Measurements from ENCODE around the gene MAP2K5.
A peak's percentile ranks its signal among the peaks of the same experiment; 100 is the strongest.

Gene MAP2K5

GRCh38 chr15:67548862-67549651 lies 6.6 kb downstream of the MAP2K5 start:
- H3K4me3 ChIP-seq (ENCODE audit: low read depth, low read length), result no peak overlapping the region
- TF ChIP-seq MYC (IDR thresholded peaks at IDR 0.05; ENCODE audit: low read depth, low read length) (peak; percentile 28; the same call in 1 of the 2 replicates), MAX (IDR thresholded peaks at IDR 0.05; ENCODE audit: low read depth, low read length) (0 out of 2 replicates have a peak, but pooled peaks have one; percentile 15)
- TF ChIP-seq, protein P1, sequence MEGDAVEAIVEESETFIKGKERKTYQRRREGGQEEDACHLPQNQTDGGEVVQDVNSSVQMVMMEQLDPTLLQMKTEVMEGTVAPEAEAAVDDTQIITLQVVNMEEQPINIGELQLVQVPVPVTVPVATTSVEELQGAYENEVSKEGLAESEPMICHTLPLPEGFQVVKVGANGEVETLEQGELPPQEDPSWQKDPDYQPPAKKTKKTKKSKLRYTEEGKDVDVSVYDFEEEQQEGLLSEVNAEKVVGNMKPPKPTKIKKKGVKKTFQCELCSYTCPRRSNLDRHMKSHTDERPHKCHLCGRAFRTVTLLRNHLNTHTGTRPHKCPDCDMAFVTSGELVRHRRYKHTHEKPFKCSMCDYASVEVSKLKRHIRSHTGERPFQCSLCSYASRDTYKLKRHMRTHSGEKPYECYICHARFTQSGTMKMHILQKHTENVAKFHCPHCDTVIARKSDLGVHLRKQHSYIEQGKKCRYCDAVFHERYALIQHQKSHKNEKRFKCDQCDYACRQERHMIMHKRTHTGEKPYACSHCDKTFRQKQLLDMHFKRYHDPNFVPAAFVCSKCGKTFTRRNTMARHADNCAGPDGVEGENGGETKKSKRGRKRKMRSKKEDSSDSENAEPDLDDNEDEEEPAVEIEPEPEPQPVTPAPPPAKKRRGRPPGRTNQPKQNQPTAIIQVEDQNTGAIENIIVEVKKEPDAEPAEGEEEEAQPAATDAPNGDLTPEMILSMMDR (IDR thresholded peaks at IDR 0.05; ENCODE audit: low read depth, low read length), result no peak
- peak; percentile 78 for DNase-seq (ENCODE audit: low read depth)

GRCh38 chr15:67549736-67550135 lies 7.2 kb downstream of the MAP2K5 start:
- TF ChIP-seq, protein P1 (IDR thresholded peaks at IDR 0.05; ENCODE audit: low read depth, low read length), result no peak
- TF ChIP-seq POLR2A (IDR thresholded peaks at IDR 0.05; ENCODE audit: extremely low read depth, insufficient read length), result no peak
- no peak for TF ChIP-seq MYC (IDR thresholded peaks at IDR 0.05; ENCODE audit: low read depth, low read length)
- TF ChIP-seq MAX (IDR thresholded peaks at IDR 0.05; ENCODE audit: low read depth, low read length), result no peak
- DNase-seq (ENCODE audit: low read depth), result no peak
- H3K4me3 ChIP-seq (ENCODE audit: low read depth, low read length), result no peak overlapping the region

DNA sequence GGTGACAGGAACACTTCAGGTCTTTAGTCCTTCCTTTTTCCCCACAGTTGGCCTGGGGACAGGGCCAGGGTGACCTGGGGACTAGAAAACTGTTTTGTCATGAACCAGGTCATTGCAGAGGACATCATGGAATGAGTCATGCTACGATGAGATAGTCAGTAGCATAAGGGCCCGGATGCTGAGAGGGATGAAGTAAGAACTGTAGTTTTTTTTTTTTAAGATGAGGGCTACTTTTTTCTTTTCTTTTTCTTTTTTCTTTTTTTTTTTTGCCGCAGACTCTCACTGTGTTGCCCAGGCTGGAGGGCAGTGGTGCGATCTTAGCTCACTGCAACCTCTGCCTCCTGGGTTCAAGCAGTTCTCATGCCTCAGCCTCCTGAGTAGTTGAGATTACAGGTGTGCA lies 8.0 kb downstream of the MAP2K5 start:
- H3K4me3 ChIP-seq (ENCODE audit: low read depth, low read length), result no peak overlapping the region
- TF ChIP-seq MAX (IDR thresholded peaks at IDR 0.05; ENCODE audit: low read depth, low read length), result no peak
- TF ChIP-seq, protein P1 (IDR thresholded peaks at IDR 0.05; ENCODE audit: low read depth, low read length), result no peak
- TF ChIP-seq POLR2A (IDR thresholded peaks at IDR 0.05; ENCODE audit: extremely low read depth, insufficient read length), result no peak
- TF ChIP-seq MYC (IDR thresholded peaks at IDR 0.05; ENCODE audit: low read depth, low read length), result no peak
- peak; percentile 29 for DNase-seq (ENCODE audit: low read depth)

DNA sequence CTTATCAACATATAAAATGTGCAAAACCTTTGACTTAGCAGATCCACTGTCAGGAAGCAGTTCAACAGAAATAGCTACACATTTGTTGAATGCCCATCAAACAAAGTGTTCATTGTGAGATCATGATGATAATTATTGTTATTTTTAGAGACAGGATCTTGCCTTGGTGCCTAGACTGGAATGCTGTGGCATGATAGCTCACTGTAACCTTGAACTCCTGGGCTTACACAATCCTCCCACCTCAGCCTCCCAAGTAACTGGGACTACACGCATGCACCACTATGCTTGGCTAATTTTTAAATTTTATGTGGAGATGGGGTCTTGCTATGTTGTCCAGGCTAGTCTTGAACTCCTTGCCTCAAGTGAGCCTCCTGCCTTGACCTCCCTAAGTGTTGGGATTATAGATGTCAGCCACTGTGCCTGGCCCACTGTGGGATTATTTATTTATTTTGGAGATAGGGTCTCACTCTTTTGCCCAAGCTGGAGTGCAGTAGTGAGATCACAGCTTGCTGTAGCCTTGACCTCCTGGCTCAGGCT lies 8.8 kb downstream of the MAP2K5 start:
- TF ChIP-seq MYC (IDR thresholded peaks at IDR 0.05; ENCODE audit: low read depth, low read length) (no peak), POLR2A (IDR thresholded peaks at IDR 0.05; ENCODE audit: extremely low read depth, insufficient read length) (no peak), MAX (IDR thresholded peaks at IDR 0.05; ENCODE audit: low read depth, low read length) (no peak)
- TF ChIP-seq, protein P1 (IDR thresholded peaks at IDR 0.05; ENCODE audit: low read depth, low read length), result no peak
- H3K4me3 ChIP-seq (ENCODE audit: low read depth, low read length), result no peak overlapping the region
- no peak for DNase-seq (ENCODE audit: low read depth)

DNA sequence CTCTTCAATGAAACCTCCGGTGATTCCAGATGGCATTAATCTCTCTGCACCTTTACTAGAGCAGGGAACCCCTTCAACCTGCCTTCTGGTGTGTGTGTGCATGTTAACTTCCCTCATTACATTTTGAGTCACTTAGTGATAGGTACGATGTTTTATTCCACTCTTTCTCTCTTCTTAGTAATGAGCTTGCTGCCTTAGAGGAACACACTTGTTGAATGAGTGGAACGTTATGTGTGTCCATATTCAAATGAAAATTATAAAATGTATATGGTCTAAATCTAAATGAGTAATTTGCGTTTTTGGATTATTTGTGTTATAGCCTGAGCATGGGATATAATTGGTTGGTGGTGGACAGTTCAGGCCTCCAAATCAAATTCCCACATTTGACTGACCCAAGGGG lies 12.1 kb downstream of the MAP2K5 start:
- DNase-seq (ENCODE audit: low read depth), result no peak
- TF ChIP-seq, protein P1 (IDR thresholded peaks at IDR 0.05; ENCODE audit: low read depth, low read length), result no peak
- TF ChIP-seq MAX (IDR thresholded peaks at IDR 0.05; ENCODE audit: low read depth, low read length) (no peak), POLR2A (IDR thresholded peaks at IDR 0.05; ENCODE audit: extremely low read depth, insufficient read length) (no peak), MYC (IDR thresholded peaks at IDR 0.05; ENCODE audit: low read depth, low read length) (no peak)
- H3K4me3 ChIP-seq (ENCODE audit: low read depth, low read length), result no peak overlapping the region
